Measurements from ENCODE around the gene RIMBP2. TPM values are rescaled to one million over a fixed set of nuclear protein-coding genes. Genes with fewer than 3 reads are reported as not detected.

Gene RIMBP2
- total RNA-seq, 1 donor from 2014 or later, result 0.25 TPM

- intact Hi-C loops (cut with DNase I), result no loop called here
- Histone ChIP-seq H3K27me3 (no peaks in the 10 kb centered on the region), H3K4me1 (no peaks in the 10 kb centered on the region), H3K27ac (no peak overlapping the region), H3K9me3 (no peaks in the 10 kb centered on the region), H3K4me3 (no peak overlapping the region), H3K36me3 (no peaks in the 10 kb centered on the region)
- DNase-seq (ENCODE audit: extremely low spot score in 2 of 2), result no peak
- TF ChIP-seq POLR2A (IDR thresholded peaks at IDR 0.05), result no peak
- TF ChIP-seq POLR2AphosphoS5 (IDR thresholded peaks at IDR 0.05; ENCODE audit: insufficient read depth in 1 of 2, low read depth in 1 of 2), result no peak
- TF ChIP-seq CTCF (IDR thresholded peaks at IDR 0.05), result no peak
Observed at GRCh38 chr12:130476451-130477135, 239.5 kb downstream of the RIMBP2 start.

- Histone ChIP-seq H3K9me3 (no peaks in the 10 kb centered on the region), H3K27me3 (no peaks in the 10 kb centered on the region), H3K36me3 (no peaks in the 10 kb centered on the region), H3K4me1 (no peaks in the 10 kb centered on the region), H3K4me3 (no peak overlapping the region), H3K27ac (no peak overlapping the region)
- DNase-seq (ENCODE audit: extremely low spot score in 2 of 2), result no peak
- TF ChIP-seq CTCF (IDR thresholded peaks at IDR 0.05) (no peak), POLR2AphosphoS5 (IDR thresholded peaks at IDR 0.05; ENCODE audit: insufficient read depth in 1 of 2, low read depth in 1 of 2) (no peak), POLR2A (IDR thresholded peaks at IDR 0.05) (no peak)
- intact Hi-C loops (cut with DNase I), result no loop called here
Observed at GRCh38 chr12:130474599-130475269, 241.4 kb downstream of the RIMBP2 start.

- Histone ChIP-seq H3K9me3 (no peaks in the 10 kb centered on the region), H3K4me1 (no peaks in the 10 kb centered on the region), H3K4me3 (no peak overlapping the region), H3K36me3 (no peaks in the 10 kb centered on the region), H3K27ac (no peak overlapping the region), H3K27me3 (no peaks in the 10 kb centered on the region)
- TF ChIP-seq CTCF (IDR thresholded peaks at IDR 0.05) (no peak), POLR2A (IDR thresholded peaks at IDR 0.05) (no peak), POLR2AphosphoS5 (IDR thresholded peaks at IDR 0.05; ENCODE audit: insufficient read depth in 1 of 2, low read depth in 1 of 2) (no peak)
- intact Hi-C loops (cut with DNase I), result no loop called here
- no peak for DNase-seq (ENCODE audit: extremely low spot score in 2 of 2)
Observed at GRCh38 chr12:130473266-130473665, 242.8 kb downstream of the RIMBP2 start.

GRCh38 chr12:130470969-130471368, 245.1 kb downstream of the RIMBP2 start:
- intact Hi-C loops (cut with DNase I), result no loop called here

More at GRCh38 chr12:130470969-130471368, 245.1 kb downstream of the RIMBP2 start:
- no peak for TF ChIP-seq POLR2AphosphoS5 (IDR thresholded peaks at IDR 0.05; ENCODE audit: insufficient read depth in 1 of 2, low read depth in 1 of 2)
- no peak for TF ChIP-seq POLR2A (IDR thresholded peaks at IDR 0.05)
- TF ChIP-seq CTCF (IDR thresholded peaks at IDR 0.05), result no peak
- Histone ChIP-seq H3K4me1 (no peaks in the 10 kb centered on the region), H3K27ac (no peak overlapping the region), H3K27me3 (no peaks in the 10 kb centered on the region), H3K4me3 (no peak overlapping the region), H3K9me3 (peaks cover 6% of the 10 kb centered on the region), H3K36me3 (no peaks in the 10 kb centered on the region)
- no peak for DNase-seq (ENCODE audit: extremely low spot score in 2 of 2)

Measured in vagina (tissue), 2 donors.